Embryonic facial prominence (tissue), 1 donor: ENCODE data around the gene CBX5.
"Not testable (repeated sequence)": the region's sequence is repeated elsewhere in the genome, so short reads cannot be mapped to it uniquely, and the experiment has no call there.

Experiments used
- DNase-seq: peaks from one replicate; pipeline ENCODE4 v3.0.0-alpha.2; 2016; ENCODE audit errors: extremely low spot score

Gene CBX5

DNA sequence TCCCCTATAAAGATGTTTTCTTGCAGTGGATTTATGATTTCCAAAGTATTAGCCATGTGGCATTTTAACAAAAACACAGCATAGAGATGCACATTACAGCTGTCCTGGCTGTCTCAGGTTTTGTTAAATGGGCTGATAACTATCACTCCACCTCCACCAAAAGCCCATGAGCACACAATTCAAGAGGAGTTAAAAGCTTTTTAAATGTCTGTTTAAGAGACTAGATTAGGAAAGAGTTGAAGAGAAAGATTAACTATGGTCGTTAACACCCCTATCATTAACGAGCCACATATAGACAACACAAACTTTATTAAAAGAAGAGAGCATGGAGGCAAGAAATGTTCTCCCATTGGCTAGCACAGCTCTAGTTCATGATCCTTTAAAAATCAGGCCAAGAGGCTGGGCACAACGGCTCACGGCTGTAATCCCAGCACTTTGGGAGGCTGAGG, 14.5 kb downstream of the CBX5 start:
- DNase-seq, result no peak

DNA sequence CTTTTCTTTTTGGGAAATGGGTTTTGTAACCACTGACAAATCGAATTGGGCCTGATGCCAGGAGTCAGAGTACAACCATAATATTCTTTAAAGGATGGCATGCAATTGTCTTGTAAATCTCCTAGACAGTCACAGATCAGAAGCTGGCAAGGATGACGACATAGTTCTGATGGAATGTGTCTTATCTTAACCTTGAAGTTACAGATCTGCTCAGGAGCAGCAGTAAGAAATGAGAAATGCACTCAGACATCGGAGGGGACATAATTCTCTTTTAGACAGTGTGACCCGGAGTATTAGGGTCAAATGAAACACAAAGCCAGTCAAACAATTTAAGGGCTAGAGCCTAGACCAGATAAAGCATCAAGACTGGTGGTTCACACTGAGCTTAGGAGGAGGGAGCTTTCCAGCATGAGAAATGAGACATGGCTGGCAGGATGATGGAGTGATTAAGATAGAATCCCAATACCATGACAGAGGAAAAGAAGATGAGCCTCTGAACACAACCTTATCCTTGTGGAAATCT, 17.5 kb downstream of the CBX5 start:
- DNase-seq, result no peak

DNA sequence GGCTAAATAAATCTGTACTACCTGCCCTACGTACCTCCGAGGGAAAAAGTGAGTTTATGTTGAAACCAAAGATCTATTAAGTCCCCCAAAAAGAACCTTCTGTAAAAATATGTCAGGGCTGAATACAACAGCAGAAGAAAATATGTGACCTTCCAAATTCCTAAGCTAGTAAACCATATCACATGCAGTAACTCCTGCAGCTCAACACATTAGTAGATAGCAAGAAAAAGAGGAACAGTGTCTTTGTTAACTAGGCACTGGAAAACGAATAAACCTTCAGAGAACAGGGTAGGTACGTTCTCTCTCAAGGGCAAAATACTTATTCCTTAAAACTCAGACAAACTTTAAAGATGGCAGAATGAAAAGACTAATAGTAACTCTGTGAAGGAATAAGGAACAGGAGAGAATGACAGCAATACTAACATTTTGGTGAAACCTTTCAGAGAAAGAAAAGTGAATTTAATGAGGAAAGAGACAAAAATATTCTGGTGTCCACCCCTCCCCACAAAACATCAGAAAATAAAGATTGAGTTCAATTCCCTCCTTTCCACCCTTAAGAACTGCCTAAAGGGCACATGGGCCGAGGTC, 18.0 kb downstream of the CBX5 start:
- no peak for DNase-seq

DNA sequence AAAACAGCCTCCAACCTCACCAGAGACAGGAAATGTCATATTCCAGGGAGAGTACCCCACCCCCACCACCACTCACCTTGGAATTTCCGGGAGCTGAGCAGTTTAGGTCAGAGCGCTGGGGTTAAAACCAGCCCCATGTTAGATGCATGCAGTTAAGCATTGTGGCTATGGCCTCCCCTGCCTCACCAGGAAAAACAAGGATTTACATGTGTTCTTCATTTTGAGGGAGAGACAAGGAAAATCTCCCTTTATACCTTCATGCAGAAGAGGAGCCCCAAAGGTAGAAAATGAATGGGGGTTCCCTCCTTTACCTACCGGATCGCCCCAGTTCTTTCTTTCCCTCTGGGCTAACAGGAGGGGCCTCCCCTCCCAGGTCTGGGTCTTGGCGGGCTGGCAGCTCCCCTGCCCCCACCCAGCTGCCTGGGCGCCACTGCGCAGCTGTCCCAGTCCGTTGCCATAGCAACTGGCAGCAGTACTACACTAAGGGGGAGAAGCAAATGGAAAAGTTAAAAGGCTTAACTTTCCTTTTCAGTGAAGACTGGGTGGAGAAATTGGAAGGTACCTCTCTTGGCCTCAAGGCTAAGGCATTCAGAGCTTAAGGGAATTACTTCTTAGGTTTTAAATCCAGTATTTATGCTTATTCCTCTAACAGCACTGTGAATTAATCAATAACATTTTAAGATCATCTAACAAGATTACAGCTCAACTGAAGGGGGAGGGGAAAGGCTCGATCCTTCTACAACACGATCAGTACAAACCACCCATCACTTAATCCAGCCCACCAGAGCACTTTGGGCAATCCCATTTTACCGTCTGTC, 20.5 kb downstream of the CBX5 start:
- peak; percentile 97 for DNase-seq

DNA sequence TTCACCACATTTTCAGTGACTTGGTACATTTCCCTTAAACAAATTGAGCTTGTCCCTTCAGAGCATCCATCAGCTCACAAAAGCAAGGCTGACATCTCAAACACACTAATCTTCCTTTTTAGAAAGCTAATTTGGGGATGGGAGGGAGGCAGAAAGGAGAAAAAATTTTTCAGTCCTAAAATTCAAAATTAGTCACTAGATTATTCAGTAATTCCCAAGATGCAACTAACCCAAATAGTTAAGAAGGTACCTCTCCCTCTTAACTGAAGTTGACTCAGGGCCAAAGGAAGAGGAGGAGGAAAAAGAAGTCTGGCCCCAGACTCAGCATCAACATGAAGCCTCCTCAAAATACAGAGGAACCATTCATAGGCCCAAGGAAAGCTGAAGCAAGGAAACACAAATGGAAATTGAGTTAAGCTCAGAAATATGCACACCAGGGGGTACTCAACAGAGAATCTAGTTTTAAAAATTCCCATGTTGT, 21.7 kb downstream of the CBX5 start:
- DNase-seq, result peak; percentile 57

DNA sequence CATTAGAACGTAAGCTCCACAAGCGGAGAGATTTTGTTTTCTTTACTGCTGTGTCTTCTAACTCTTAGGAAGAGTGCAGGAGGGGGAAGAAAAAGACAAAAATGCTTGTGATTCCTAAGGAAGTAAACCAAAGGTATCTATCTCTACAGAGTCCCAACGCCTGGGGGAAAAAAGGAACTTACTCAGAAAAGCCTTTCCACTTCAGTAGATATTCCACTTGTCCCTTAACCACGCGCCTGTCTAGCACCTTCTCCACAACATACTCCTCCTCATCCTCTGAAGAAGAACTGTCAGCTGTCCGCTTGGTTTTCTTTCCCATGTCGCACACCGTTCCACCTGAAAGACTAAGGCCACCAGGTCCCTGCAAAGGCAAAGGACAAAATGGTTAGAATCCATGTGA, 22.6 kb downstream of the CBX5 start:
- DNase-seq, result no peak

DNA sequence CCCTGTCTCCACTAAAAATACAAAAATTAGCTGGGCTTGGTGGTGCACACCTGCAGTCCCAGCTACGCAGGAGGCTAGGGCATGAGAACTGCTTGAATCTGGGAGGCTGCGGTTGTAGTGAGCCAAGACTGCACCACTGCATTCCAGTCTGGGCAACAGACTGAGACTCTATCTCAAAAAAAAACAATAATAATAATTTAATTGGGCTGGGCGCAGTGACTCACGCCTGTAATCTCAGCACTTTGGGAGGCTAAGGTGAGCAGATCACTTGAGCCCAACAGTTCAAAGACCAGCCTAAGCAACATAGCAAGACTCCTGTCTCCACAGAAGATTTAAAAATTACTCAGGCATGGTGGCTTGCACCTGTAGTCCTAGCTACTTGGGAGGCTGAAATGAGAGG, 26.7 kb downstream of the CBX5 start:
- no peak for DNase-seq

DNA sequence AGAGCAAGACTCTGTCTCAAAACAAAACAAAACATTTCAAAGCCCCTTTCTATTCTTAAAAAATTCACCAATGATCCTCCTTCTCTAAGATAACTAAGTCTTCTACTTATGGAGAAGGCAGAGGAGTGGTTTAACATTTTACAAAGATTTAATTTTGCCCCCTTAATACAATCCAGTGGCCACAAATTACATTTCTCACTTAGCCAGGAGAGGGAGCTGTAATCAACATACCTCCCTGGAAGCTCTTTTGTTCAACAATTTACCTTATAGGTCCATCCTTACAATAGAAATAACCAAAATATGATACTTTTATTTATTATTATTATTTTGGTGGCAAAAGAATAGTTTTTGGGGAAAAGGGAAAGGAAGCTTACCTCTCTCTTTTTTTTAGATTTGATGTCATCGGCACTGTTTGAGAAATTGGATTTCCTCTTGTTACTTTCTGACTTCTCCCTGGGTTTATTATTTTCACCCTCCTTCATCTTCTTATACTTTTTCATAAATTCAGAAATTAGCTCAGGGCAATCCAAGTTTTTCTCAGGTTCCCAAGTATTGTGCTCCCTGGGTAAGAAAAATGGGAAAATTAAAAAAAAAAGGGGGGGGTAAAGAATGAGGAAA, 28.1 kb downstream of the CBX5 start:
- no peak for DNase-seq

DNA sequence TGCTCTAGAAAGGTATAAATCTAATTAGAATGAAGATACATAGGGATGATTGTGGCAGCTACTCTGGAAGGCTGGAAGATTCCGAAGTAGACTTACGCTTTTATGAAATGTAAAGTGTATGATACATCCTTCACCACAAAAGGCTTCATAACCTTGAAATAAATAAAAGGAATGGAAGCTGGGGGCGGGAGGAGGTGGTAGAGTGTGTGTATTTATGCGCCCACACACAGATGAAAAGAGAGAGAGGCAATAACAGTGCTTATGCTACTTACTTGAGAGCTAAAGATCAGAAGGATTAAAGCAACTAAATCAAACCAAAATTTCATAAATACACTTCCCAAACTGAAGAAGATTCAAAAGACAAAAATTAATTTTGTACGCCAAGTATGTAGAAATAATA, 30.4 kb downstream of the CBX5 start:
- no peak for DNase-seq

DNA sequence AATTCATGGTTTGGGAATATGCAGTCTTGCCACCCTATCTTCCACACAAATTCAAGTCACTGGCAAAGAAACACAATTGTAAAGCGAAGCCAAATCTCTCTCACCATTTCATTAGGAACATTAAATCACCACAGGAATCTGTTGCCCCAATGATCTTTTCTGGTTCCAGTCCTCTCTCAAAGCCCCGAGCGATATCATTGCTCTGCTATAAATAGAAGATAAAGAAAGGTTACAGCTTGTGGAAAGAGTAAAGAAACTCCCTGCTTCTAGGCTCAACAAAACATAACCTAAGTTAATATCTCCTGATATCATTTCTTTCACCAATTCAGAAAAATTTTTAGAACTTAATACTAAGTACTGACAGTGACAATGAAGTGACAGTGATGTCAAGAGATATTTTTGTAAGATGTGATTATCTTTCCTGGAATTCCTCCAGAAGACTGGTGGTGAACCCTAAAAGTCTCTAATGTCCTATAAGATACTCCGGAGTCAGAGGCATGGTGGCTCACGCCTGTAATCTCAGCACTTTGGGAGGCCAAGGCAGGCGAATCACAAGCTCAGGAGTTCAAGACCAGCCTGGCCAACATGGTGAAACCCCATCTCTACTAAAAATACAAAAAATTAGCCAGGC, 33.8 kb downstream of the CBX5 start:
- no peak for DNase-seq

DNA sequence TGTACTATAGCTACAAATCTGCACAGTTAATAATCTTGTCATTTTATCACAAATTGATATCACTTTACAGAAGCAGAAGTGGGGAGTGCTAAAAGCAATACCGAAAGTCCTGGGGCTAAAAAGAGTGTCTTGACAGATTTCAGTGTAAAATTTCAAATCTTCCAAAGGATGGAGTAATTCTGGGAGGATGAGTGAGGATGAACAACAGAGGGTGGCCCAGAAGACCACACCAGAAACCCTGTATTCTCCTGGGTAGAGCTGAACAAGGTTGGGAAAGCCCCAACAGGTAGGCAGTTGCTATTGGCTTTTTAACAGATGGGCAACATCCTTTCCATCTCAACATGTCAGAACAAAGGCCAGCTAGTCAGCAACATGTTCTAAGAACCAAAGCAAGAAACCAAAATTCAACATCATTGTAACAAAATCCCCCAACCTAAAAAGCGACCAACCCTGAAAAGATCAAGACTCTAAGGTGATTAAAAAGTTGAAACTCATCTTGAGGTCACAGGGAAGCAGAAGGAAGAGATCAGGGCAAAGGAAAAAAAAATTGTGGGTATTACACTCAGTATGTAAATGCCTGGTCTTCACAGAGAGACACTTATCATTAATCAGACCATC, 38.8 kb downstream of the CBX5 start:
- no peak for DNase-seq

DNA sequence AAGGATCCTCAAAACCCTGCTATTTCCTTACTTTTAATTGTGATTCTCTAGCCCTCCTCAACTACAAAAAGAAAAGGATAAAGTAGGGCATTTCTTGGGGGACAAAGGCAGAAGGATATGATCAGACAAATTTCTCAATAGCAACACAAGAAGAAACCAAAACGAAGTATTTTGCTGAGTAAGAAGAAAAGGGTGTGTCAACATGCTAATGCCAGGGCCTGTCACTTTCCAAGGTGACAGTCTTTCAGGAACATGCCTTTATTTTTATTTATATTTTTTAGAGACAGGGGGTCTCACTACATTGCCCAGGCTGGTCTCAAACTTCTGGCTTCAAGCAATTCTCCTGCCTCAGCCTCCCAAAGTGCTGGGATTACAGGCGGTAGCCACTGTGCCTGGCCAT, 39.8 kb downstream of the CBX5 start:
- DNase-seq, result no peak

DNA sequence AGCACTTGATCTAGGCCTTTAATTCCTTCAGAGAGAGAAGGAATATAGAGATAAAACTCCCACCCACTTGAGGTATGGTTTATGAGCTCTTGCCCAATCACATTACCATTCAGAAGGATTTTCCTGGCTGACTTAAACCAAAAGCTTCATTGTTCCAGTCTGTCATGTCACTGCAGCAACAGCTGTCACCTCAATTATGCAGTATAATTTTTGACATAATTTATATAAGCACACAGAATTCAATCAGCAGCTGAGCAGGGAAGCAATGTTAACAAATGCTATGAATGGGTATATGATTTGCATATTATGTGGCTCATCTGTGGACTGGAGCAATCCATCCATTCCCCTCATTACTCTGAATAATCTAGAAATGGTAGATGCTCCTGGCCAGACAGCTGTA, 40.3 kb downstream of the CBX5 start:
- no peak for DNase-seq

DNA sequence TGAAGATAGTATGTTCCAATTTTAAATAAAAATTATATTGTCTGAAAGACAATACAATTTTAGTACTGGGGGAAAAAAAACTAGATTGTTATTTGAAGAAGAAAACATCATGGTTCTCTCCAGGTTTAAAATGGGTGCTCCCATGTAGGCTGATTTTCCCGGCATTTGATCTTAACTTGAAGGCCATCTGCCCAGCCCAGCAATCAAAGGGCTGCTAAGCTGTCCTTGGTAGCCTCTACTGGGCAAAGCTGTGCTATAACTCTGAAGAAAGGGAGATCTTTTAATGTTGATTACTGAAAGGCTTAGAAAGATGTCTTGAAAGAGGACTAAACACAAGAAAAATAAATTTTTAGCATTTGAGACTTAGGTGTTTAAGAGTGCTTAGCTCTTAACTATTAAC, 41.4 kb downstream of the CBX5 start:
- DNase-seq, result no peak

DNA sequence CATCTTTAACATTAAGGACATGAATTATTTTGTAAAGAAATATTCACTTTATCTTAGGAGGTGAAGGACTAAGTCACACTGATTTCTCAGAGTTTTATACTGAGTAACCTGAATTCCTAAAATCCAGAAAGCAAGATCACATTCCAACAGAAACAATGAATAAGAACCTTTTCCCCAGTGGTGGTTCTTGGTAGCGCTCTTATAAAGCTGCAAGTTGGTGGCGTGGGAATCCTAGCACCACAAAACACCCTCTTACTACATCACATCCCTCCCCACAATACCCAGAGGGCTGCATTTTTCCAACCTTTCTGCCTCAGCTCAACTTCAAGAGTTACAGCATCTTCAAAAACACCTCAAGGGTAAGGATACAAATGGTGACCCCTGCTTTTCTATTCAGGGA, 47.1 kb downstream of the CBX5 start:
- DNase-seq, result no peak

DNA sequence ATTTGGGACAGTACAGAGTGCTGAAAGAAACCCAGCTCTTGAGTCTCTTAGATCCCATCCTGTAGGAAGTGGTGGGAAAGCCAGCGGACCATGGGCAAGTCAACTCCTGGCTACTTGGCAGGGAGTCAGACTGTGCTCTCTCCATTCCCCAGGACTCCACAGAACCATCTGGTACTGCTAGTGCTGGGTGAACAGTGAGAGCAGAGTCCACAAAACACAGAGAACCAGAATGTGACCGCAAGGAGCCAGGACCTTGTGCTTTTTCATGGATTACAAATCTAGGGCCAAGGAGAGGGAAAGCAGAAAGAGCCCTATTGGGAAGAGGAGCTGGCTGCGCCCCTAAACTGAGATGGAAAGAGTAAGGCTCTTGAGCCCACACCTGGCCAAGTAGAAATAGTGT, 48.7 kb downstream of the CBX5 start:
- not testable (repeated sequence) for DNase-seq

DNA sequence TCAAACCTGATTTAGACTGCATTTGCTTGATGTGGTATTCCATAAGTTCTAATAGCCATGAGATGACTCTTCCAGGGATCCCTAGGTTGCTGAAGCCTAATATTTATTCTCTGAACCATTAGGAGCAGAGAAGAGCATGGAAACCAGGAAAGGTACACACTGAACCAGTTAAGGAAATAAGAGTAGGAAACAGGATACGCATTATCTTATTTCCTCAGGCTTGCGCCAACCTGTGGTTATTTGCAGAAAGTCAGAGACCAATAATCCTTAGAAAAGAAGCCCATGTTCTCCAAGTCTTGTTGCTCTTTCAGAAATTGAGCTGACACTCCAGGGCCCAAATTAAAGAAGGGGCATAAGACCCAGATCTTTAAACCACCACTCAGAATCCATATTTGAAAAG, 49.4 kb downstream of the CBX5 start:
- DNase-seq, result no peak

DNA sequence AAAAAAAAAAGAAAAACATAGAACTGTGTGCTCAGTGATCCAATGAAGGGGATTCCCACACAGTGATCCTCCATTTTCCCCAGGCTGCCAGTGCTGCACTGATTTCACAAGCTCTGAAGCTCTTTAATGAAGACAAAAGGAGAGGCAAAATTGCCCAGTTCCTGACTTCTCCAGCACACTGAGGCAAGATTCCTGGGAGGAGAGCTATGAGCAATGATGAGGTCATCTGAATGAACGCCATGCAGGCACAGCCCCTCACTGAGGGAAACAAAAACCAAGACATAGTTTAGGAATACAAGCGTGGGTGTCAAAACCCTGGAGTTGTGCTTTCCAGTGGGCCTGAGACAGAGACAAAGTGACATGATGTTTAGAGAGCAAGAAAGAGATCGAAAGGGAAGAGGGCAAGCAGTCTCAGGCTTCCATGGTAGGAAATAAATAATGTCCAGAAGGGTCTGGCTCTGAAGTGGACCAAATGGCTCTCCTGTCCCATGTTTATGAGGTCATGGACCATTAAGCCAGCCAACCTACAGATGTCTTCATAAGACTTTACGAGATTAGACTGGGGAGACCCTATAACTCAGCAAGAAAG, 50.2 kb downstream of the CBX5 start:
- DNase-seq, result no peak

DNA sequence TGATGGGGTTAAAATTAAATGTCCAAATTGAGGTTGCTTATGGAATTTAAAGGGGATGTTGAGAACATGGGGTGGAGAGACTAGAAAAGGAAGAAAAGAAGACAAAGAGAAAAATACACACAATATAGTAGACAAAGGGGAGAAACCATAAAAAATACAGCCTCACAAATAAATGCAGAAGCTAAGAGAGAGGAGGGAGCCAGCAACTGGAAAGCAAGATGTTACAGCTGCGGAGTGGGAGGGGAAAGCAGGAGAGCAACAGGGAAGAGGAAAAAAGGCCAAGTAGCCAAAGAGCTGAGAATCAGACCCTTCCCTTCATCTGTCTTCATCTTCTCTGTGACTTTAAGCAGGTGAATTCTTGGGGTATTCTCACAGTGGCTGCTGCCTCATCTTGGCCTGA, 51.5 kb downstream of the CBX5 start:
- DNase-seq, result no peak

DNA sequence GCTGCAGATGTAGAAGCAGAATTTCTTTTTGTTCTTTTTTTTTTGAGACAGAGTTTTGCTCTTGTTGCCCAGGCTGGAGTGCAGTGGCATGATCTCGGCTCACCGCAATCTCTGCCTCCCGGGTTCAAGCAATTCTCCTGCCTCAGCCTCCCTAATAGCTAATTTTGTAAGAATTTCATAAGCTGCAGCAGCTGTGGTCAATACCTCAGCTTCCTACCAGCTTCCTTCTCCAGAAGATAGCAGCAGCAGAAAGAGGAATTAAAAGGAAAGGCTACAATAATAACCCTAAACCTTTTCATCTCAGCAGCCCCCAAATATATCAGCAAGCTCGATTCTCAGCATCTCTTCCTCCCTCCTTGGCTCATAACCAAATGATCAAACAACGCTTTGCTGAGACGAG, 52.0 kb downstream of the CBX5 start:
- DNase-seq, result not testable (repeated sequence)

DNA sequence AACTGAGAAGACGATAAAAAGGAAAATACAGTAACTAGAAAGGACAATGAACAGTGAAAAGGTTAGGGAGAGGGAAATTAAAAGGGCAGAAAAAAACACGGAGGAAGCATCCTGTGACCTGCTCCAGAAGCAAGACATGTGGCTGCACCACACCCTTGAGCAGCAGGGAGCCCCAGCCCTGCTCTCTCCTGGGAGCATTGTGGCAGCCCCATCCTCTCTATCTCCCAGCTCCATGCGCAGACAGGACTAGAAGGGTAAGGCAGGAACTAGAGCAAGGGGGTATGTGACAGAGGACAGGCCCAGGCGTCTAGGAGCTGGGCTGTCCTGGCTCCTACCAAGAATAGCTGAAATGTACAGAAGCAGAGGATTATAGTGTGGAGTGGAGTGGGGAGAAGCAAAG, 52.5 kb downstream of the CBX5 start:
- no peak for DNase-seq
